H1 (cell line): ENCODE data around the gene TMEM151A.

ENCODE experiments used
- POLR2A ChIP-seq, 2 experiments: IDR thresholded peaks; 1 replicate in 1 of 2; 2 replicates in 1 of 2; pipeline ENCODE4 v1.6.1; 2011; ENCODE audit warnings: low read depth in 2 of 2, low read length in 2 of 2, mild to moderate bottlenecking in 2 of 2; ENCODE audit errors: control extremely low read depth in 1 of 2
- TF ChIP-seq, protein P1 (sequence below), 3 experiments: IDR thresholded peaks; 1 replicate in 2 of 3; 2 replicates in 1 of 3; pipeline versions ENCODE4 v1.5.1 to v1.6.1; 2011; ENCODE audit warnings: low read length in 3 of 3, mild to moderate bottlenecking in 3 of 3, inconsistent platforms in 2 of 3, low read depth in 1 of 3, moderate library complexity in 1 of 3; ENCODE audit not compliant: insufficient read depth in 1 of 3; ENCODE audit errors: control extremely low read depth in 1 of 3

GRCh38 chr11:66293777-66294625, 2.3 kb downstream of the TMEM151A start:
- TF ChIP-seq, protein P1, sequence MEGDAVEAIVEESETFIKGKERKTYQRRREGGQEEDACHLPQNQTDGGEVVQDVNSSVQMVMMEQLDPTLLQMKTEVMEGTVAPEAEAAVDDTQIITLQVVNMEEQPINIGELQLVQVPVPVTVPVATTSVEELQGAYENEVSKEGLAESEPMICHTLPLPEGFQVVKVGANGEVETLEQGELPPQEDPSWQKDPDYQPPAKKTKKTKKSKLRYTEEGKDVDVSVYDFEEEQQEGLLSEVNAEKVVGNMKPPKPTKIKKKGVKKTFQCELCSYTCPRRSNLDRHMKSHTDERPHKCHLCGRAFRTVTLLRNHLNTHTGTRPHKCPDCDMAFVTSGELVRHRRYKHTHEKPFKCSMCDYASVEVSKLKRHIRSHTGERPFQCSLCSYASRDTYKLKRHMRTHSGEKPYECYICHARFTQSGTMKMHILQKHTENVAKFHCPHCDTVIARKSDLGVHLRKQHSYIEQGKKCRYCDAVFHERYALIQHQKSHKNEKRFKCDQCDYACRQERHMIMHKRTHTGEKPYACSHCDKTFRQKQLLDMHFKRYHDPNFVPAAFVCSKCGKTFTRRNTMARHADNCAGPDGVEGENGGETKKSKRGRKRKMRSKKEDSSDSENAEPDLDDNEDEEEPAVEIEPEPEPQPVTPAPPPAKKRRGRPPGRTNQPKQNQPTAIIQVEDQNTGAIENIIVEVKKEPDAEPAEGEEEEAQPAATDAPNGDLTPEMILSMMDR (IDR thresholded peaks at IDR 0.05; ENCODE audit: control extremely low read depth in 1 of 3, insufficient read depth in 1 of 3, low read depth in 1 of 3, low read length in 3 of 3) = no peak
- TF ChIP-seq POLR2A (IDR thresholded peaks at IDR 0.05; ENCODE audit: control extremely low read depth in 1 of 2, low read depth in 2 of 2, low read length in 2 of 2) = no peak
